PFSK-1 (cell line): ENCODE data around the gene CNTNAP2.

Experiments used
- FOXP2 ChIP-seq: optimal IDR thresholded peaks from 2 replicates; pipeline ENCODE3; 2011; ENCODE audit warnings: borderline replicate concordance, control low read depth, inconsistent platforms; ENCODE audit not compliant: insufficient read depth; ENCODE audit errors: extremely low read length, extremely low read depth
- POLR2AphosphoS5 ChIP-seq: IDR thresholded peaks from 2 replicates; pipeline ENCODE4 v1.6.1; 2012; ENCODE audit warnings: low read depth, mild to moderate bottlenecking, control low read depth, low read length, moderate library complexity
- SIN3A ChIP-seq: IDR thresholded peaks from 2 replicates; pipeline ENCODE4 v1.6.1; 2012; ENCODE audit warnings: mild to moderate bottlenecking, low read length, moderate library complexity, borderline replicate concordance; ENCODE audit not compliant: insufficient read depth
- TAF1 ChIP-seq: IDR thresholded peaks from 2 replicates; pipeline ENCODE4 v1.6.1; 2012; ENCODE audit warnings: low read length, control low read depth, borderline replicate concordance; ENCODE audit not compliant: insufficient read depth
- TF ChIP-seq, protein P1 (sequence below), 2 experiments: IDR thresholded peaks; 2 replicates each; pipeline versions ENCODE4 v1.6.1 to v1.8.0; 2011 to 2012; ENCODE audit warnings: low read depth in 2 of 2, low read length in 2 of 2, control low read depth in 1 of 2, inconsistent platforms in 1 of 2, mild to moderate bottlenecking in 1 of 2, moderate library complexity in 1 of 2; ENCODE audit not compliant: insufficient read depth in 1 of 2

CNTNAP2 gene

DNA sequence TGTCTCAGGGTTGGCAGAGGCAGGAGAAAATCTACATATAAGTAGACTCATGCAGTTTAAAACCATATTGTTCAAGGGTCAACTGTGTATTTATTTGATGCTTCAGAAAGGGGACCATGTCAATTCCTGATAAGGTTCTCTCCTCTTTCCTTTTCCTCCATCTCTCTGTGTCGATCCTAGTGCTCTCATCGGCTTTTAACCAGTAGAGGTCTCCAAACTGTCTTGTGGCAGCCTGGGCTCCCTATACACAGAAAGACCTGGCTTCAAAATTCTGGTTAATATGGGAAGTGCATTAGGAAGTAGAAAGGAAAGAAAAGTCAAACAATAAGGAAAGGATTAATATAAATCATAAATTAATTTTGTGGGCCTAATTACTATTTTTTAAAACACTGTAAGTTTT lies 2169.5 kb downstream of the CNTNAP2 start:
- TF ChIP-seq TAF1 (no peak), FOXP2 (no peak), POLR2AphosphoS5 (no peak), SIN3A (no peak)
- TF ChIP-seq, protein P1, sequence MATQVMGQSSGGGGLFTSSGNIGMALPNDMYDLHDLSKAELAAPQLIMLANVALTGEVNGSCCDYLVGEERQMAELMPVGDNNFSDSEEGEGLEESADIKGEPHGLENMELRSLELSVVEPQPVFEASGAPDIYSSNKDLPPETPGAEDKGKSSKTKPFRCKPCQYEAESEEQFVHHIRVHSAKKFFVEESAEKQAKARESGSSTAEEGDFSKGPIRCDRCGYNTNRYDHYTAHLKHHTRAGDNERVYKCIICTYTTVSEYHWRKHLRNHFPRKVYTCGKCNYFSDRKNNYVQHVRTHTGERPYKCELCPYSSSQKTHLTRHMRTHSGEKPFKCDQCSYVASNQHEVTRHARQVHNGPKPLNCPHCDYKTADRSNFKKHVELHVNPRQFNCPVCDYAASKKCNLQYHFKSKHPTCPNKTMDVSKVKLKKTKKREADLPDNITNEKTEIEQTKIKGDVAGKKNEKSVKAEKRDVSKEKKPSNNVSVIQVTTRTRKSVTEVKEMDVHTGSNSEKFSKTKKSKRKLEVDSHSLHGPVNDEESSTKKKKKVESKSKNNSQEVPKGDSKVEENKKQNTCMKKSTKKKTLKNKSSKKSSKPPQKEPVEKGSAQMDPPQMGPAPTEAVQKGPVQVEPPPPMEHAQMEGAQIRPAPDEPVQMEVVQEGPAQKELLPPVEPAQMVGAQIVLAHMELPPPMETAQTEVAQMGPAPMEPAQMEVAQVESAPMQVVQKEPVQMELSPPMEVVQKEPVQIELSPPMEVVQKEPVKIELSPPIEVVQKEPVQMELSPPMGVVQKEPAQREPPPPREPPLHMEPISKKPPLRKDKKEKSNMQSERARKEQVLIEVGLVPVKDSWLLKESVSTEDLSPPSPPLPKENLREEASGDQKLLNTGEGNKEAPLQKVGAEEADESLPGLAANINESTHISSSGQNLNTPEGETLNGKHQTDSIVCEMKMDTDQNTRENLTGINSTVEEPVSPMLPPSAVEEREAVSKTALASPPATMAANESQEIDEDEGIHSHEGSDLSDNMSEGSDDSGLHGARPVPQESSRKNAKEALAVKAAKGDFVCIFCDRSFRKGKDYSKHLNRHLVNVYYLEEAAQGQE (IDR thresholded peaks at IDR 0.05; ENCODE audit: insufficient read depth in 1 of 2, low read depth in 2 of 2, low read length in 2 of 2), result no peak

DNA sequence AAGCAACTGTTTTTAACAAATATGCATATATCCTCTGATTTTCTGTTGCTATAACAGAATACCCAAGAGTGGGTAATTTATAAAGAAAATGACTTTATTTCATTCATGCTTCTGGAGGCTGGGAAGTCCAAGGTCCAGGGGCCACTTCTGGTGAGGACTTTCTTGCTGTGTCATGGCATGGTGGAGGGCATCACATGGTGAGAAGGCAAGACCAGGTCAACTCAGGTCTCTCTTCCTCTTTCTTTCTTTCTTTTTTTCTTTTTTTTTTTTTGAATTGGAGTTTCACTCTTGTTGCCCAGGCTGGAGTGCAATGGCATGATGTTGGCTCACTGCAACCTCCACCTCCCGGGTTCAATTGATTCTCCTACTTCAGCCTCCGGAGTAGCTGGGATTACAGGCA lies 2170.9 kb downstream of the CNTNAP2 start:
- TF ChIP-seq POLR2AphosphoS5 (no peak), FOXP2 (no peak), SIN3A (no peak), TAF1 (no peak)
- TF ChIP-seq, protein P1 (IDR thresholded peaks at IDR 0.05; ENCODE audit: insufficient read depth in 1 of 2, low read depth in 2 of 2, low read length in 2 of 2), result no peak

DNA sequence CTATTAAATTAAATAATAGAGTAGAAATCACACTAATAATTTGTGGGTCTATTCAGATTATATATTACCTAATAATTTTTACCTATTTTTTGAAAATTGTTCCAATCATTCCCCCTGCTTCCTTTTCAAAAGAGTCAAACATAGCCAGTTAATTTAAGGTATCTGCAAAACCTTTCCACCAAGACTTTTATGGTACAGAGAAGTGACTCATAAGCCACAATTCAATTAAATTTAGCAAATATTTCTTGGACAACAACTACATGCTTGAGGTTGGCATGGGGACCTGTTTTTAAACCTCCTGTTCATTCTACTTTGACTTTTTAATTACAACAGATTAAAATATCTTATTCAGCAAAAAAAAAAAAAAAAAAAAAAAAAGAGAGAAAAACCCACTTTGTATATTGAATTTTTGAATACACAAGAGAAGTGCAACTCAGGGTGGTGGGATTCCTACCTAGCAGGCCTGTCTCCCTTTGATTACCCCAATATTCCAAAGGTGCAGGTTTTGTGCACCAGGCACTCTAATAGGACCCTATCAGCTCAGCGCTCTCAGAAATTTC lies 2172.1 kb downstream of the CNTNAP2 start:
- TF ChIP-seq SIN3A (no peak), FOXP2 (no peak), TAF1 (no peak), POLR2AphosphoS5 (no peak)
- TF ChIP-seq, protein P1 (IDR thresholded peaks at IDR 0.05; ENCODE audit: insufficient read depth in 1 of 2, low read depth in 2 of 2, low read length in 2 of 2), result no peak

DNA sequence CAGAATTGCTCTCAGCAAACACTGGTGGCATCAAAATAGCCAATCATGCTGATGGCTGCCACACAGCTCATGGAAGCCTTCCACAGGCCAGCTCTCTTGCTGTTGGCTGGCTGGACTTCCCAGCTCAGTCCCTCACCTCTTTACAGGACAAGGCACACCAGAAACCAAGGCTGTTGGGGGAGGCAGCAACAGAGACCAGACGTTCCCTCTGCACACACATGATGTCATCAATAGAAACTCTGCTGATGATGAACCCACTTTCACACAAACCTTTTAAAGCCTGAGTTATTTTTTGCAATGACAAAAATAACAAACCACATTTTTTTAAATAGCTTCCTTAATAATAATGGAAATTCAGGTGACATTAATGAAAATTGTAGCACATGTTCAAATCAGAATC lies 2173.0 kb downstream of the CNTNAP2 start:
- TF ChIP-seq TAF1 (no peak), SIN3A (no peak), FOXP2 (no peak)

DNA sequence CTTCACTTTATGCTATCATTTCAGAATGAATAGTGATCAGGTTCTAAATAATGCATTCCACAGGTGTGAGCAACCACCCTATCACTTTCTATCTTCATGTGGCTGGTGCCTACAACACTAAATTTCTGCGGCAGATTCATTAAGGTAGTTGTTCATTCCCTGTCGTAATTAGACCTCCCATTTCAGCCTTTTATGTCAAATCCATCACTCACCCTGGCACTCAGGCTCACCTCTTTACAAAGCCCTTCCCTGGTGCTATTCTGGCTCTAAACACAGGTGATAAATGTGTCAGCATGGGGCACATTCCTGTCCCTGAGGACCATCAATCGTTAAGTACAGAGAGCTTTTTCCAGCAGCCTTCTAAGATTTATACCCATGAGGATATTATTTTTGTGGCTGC lies 2173.9 kb downstream of the CNTNAP2 start:
- no peak for TF ChIP-seq POLR2AphosphoS5
- TF ChIP-seq, protein P1 (IDR thresholded peaks at IDR 0.05; ENCODE audit: insufficient read depth in 1 of 2, low read depth in 2 of 2, low read length in 2 of 2), result no peak
